HFFc6 (cell line): ENCODE results near the gene NEK8. TPM values are rescaled to one million over a fixed set of nuclear protein-coding genes. Genes with fewer than 3 reads are reported as not detected.
A peak's percentile ranks its signal among the peaks of the same experiment; 100 is the strongest.

Source experiments
- DNase-seq: peaks from one replicate; pipeline ENCODE4 v3.0.0-alpha.2; 2018
- H3K27ac Mint-ChIP-seq: 2 replicates; pipeline ENCODE4 v1.8.0; 2020; ENCODE audit warnings: mild to moderate bottlenecking, mixed read lengths
- H3K27me3 Mint-ChIP-seq: 2 replicates; pipeline ENCODE4 v1.8.0; 2021; ENCODE audit warnings: mild to moderate bottlenecking, moderate library complexity, mixed read lengths; ENCODE audit not compliant: insufficient read depth
- H3K36me3 Mint-ChIP-seq: 2 replicates; pipeline ENCODE4 v1.8.0; 2021; ENCODE audit warnings: low read depth, mixed read lengths
- H3K4me1 Mint-ChIP-seq: 2 replicates; pipeline ENCODE4 v1.8.0; 2020; ENCODE audit warnings: low read depth, mixed read lengths
- H3K4me3 Mint-ChIP-seq: 2 replicates; pipeline ENCODE4 v1.8.0; 2020; ENCODE audit warnings: mild to moderate bottlenecking, moderate library complexity, mixed read lengths
- H3K9me3 Mint-ChIP-seq: 2 replicates; pipeline ENCODE4 v1.8.0; 2020; ENCODE audit warnings: mild to moderate bottlenecking, mixed read lengths
- total RNA-seq, 6 experiments: library from RNA; stranded (reverse); fragmentation: NEBNext Ultra II Directional; extraction: Animal tissue kit (Norgen Biotek cat#: 25700); gene quantifications; 2 replicates in 1 of 6; 3 replicates in 5 of 6; pipeline ENCODE4 v1.2.3, GENCODE V29; 2021
- TF ChIP-seq, protein P1 (sequence below): fragments of 200-600 bp; sonication (generic); IDR thresholded peaks from 2 replicates; pipeline ENCODE4 v1.5.0; 2021; ENCODE audit warnings: antibody characterized with exemption, mild to moderate bottlenecking

Gene NEK8
- total RNA-seq, 6 experiments from 2014 or later: 1.9 to 3.1 (median 2.5) TPM

DNA sequence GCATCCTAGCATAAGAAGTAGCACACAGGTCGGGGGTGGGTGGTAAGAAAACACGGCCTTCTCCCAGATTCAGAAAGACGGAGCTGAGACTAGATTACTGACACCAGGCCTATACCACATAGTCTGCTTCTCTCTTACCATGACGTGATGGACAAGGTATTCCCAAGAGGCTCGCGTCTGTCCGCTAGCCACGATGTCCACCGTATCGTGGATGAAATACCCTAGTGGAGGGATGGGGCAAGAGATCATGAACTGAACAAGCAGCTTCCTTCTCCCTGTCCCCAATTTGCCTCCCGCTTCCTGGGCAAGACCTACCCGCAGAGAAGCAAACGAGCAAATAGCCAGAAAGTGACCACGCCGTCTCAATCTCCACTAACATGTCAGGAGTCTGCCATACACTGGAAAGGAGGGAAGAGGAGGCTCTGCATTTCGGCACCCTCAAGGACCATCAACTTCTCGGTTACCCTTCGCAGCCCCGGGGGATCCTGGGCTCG, 3.4 kb upstream of the NEK8 start:
- DNase-seq: peak; percentile 70
- H3K27me3 Mint-ChIP-seq: peaks cover 24% of the 10 kb centered on the region
- TF ChIP-seq, protein P1, sequence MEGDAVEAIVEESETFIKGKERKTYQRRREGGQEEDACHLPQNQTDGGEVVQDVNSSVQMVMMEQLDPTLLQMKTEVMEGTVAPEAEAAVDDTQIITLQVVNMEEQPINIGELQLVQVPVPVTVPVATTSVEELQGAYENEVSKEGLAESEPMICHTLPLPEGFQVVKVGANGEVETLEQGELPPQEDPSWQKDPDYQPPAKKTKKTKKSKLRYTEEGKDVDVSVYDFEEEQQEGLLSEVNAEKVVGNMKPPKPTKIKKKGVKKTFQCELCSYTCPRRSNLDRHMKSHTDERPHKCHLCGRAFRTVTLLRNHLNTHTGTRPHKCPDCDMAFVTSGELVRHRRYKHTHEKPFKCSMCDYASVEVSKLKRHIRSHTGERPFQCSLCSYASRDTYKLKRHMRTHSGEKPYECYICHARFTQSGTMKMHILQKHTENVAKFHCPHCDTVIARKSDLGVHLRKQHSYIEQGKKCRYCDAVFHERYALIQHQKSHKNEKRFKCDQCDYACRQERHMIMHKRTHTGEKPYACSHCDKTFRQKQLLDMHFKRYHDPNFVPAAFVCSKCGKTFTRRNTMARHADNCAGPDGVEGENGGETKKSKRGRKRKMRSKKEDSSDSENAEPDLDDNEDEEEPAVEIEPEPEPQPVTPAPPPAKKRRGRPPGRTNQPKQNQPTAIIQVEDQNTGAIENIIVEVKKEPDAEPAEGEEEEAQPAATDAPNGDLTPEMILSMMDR: peak; percentile 50
- H3K9me3 Mint-ChIP-seq: peaks cover 5% of the 10 kb centered on the region; the same call in 1 of the 2 replicates
- peak overlapping the region; percentile 95 for H3K4me3 Mint-ChIP-seq
- peak overlapping the region; percentile 96 for H3K27ac Mint-ChIP-seq
- peaks cover 67% of the 10 kb centered on the region for H3K4me1 Mint-ChIP-seq
- peaks cover 31% of the 10 kb centered on the region for H3K36me3 Mint-ChIP-seq

DNA sequence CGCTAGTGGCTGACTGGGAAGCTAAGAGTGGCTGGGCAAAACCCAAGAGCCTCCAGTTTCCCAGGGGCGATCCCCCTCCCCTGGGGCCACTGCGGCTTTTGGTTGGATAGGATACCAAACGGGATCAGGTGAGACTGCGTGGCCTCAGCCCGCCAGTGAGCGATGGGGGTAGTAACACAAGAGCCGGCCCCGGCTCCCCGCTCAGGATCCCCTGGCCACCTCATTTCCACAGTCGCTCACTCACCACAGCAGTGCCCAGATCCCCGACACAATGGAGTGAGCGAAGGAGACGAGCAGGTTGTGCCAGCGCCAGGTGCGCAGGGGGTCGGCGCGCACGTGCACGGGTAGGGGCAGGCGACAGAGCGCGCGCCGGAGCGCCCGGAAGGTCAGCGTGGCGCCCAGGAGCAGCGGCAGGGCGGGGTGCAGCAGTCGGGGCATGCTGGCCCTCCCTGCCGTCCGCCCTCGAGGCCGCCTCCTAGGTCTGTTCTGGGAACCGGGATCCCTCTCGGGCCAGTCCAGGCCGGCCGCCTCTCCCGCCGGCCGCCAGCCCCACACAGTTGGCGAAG, 2.8 kb upstream of the NEK8 start:
- TF ChIP-seq, protein P1: 0 out of 2 replicates have a peak, but pooled peaks have one; percentile 4
- H3K9me3 Mint-ChIP-seq: no peaks in the 10 kb centered on the region
- peak overlapping the region; percentile 96 for H3K27ac Mint-ChIP-seq
- H3K36me3 Mint-ChIP-seq: peaks cover 26% of the 10 kb centered on the region
- peak overlapping the region; percentile 95 for H3K4me3 Mint-ChIP-seq
- peaks cover 63% of the 10 kb centered on the region for H3K4me1 Mint-ChIP-seq
- DNase-seq: peak; percentile 84
- peaks cover 21% of the 10 kb centered on the region for H3K27me3 Mint-ChIP-seq

DNA sequence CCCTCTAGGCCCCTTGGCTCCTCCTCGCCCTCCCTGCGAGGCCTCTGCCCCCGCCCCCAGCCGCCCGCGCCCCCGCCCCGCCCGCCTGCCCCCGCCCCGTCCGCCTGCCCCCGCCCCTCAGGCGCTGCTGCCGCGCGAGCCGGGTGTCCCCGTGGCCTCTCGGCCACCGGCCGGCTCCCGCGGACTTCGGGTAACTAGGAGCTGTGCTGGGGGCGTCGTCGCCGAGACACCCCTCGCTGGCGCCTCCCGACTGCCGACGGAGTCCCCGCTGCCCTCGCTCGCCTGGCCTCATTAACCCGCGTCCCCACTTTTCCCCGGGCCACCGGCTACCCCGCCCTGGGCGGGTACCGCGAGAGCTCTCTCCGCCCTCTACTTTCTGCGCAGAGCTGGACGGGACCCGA, 2.4 kb upstream of the NEK8 start, which contains the start of gene TLCD1:
TSS of gene TLCD1 (minus strand) at position 8 of the 401 bp plus-strand sequence. CDS start 136 bp downstream, outside the sequence.
- peak; percentile 37 for DNase-seq
- peak within 1 kb of the TSS; percentile 96 for H3K27ac Mint-ChIP-seq
- TF ChIP-seq, protein P1: no peak
- peaks cover 58% of the 10 kb centered on the region for H3K4me1 Mint-ChIP-seq
- peaks cover 21% of the 10 kb centered on the region for H3K36me3 Mint-ChIP-seq
- peak within 1 kb of the TSS; percentile 95 for H3K4me3 Mint-ChIP-seq
- H3K27me3 Mint-ChIP-seq: peaks cover 19% of the 10 kb centered on the region
- H3K9me3 Mint-ChIP-seq: no peaks in the 10 kb centered on the region

DNA sequence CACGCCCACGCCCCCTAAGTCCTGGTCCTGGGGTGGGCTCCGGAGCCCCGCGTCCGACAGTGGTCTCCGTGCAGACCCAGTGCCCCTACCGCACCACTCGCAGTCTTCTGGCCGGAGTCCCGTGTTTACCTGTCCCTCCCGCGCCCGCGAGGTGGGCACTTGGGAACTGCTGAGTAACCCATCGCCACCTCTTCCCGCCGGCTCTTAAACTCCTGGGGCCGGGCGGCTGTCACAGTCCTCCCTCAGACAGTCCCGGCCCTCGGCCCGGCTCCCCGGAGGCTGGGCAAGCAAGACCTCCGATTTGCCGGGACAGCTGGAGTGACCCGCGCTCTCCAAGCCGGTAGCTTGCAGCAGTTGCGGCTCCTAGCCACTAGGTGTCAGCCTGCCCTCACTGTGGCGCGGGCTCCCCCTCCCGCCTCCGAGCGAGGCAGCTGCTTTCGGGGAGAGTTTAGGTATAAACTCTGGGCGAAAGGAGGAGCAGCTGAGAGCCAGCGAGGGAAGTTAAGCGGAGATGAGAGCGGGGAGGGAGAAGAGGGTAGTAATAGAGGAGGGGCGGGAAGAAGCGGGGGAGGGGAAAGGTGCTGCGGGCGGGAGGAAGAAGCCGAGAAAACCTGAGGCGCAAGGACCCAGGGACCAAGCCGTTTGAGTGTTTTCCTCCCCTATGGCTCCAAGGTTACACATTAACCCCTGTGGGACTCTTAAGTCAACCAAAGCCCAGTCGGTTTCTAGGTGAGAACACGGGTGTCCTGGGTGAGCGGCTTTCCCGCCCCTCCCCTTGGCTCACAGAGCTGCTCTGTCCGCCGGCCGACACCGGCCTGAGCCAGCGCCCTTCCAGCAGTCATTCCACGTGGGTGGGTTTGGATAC, 1.7 kb upstream of the NEK8 start:
- H3K36me3 Mint-ChIP-seq: peaks cover 16% of the 10 kb centered on the region
- H3K4me1 Mint-ChIP-seq: peaks cover 52% of the 10 kb centered on the region

DNA sequence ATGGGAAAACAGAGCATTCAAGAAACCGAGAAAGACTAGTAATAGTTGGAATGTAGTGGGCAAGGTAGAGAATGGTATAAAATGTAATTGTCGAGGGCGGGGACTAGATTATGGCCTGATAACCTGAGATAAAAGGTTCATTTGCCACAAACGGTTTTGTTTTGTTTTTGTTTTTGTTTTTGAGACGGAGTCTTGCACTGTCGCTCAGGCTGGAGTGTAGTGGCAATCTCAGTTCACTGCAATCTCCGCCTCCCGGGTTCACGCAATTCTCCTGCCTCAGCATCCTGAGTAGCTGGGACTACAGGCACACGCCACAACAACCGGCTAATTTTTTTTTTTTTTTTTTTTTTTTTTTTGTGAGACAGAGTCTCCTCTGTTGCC, 1.4 kb downstream of the NEK8 start:
- H3K36me3 Mint-ChIP-seq: peaks cover 5% of the 10 kb centered on the region
- peaks cover 18% of the 10 kb centered on the region for H3K27me3 Mint-ChIP-seq
- TF ChIP-seq, protein P1: no peak
- H3K4me3 Mint-ChIP-seq: no peak overlapping the region
- no peaks in the 10 kb centered on the region for H3K9me3 Mint-ChIP-seq
- H3K4me1 Mint-ChIP-seq: peaks cover 24% of the 10 kb centered on the region
- no peak for DNase-seq
- no peak overlapping the region for H3K27ac Mint-ChIP-seq

More for the DNA sequence above, 1.7 kb upstream of the NEK8 start:
- Mint-ChIP-seq H3K4me3 (peak overlapping the region; percentile 95), H3K27ac (peak overlapping the region; percentile 95), H3K27me3 (peaks cover 19% of the 10 kb centered on the region), H3K9me3 (no peaks in the 10 kb centered on the region)
- peak; percentile 91 for DNase-seq
- TF ChIP-seq, protein P1: peak; percentile 99
